Osteoblast (primary cell): ENCODE results near the gene ATP13A3. TPM values are rescaled to one million over a fixed set of nuclear protein-coding genes. Genes with fewer than 3 reads are reported as not detected.
A peak's percentile ranks its signal among the peaks of the same experiment; 100 is the strongest.

Experiments
- DNase-seq: peaks from one replicate; pipeline ENCODE4 v3.0.0; 2011; ENCODE audit warnings: low spot score, mixed read lengths; ENCODE audit not compliant: insufficient read length; ENCODE audit errors: missing footprints
- H2AFZ ChIP-seq: 2 replicates; pipeline ENCODE4 v1.6.0; 2011; ENCODE audit warnings: mild to moderate bottlenecking, low read length
- H3K27ac ChIP-seq: 2 replicates; pipeline ENCODE4 v1.5.1; 2011; ENCODE audit warnings: mild to moderate bottlenecking, low read depth, low read length, moderate library complexity
- H3K27me3 ChIP-seq: 2 replicates; pipeline ENCODE4 v1.6.0; 2012; ENCODE audit warnings: mild to moderate bottlenecking, control low read depth, inconsistent platforms, low read length, moderate library complexity; ENCODE audit not compliant: insufficient read depth
- H3K36me3 ChIP-seq: 2 replicates; pipeline ENCODE4 v1.5.1; 2011; ENCODE audit warnings: mild to moderate bottlenecking, low read length, control low read depth, moderate library complexity; ENCODE audit not compliant: insufficient read depth
- H3K4me1 ChIP-seq: 2 replicates; pipeline ENCODE4 v1.5.1; 2011; ENCODE audit warnings: mild to moderate bottlenecking, low read length, control low read depth, moderate library complexity; ENCODE audit not compliant: insufficient read depth
- H3K4me2 ChIP-seq: 2 replicates; pipeline ENCODE4 v1.6.0; 2011; ENCODE audit warnings: mild to moderate bottlenecking, low read length; ENCODE audit not compliant: insufficient read depth
- H3K4me3 ChIP-seq: fragments of 200-600 bp; sonication (generic); 3 replicates; pipeline ENCODE4 v1.5.1; 2012; ENCODE audit warnings: mild to moderate bottlenecking, low read length, inconsistent platforms; ENCODE audit not compliant: insufficient read depth
- H3K79me2 ChIP-seq: 2 replicates; pipeline ENCODE4 v1.6.0; 2012; ENCODE audit warnings: mild to moderate bottlenecking, low read length, control low read depth, inconsistent platforms; ENCODE audit not compliant: insufficient read depth
- H3K9me3 ChIP-seq: 2 replicates; pipeline ENCODE4 v1.5.1; 2011; ENCODE audit warnings: low read depth, low read length, control low read depth
- H4K20me1 ChIP-seq: 2 replicates; pipeline ENCODE4 v1.6.0; 2012; ENCODE audit warnings: mild to moderate bottlenecking, low read length, control low read depth; ENCODE audit not compliant: insufficient read depth
- CTCF ChIP-seq: IDR thresholded peaks from 2 replicates; pipeline ENCODE4 v1.5.1; 2011; ENCODE audit warnings: mild to moderate bottlenecking, low read depth, low read length, moderate library complexity; ENCODE audit errors: extremely low read depth
- total RNA-seq: library from RNA; depleted of rRNA; stranded (reverse); fragments of >200 nt; gene quantifications from 2 replicates; pipeline ENCODE4 v1.2.3, GENCODE V29; 2012

Gene ATP13A3
- total RNA-seq, 1 donor, result 311 TPM

GRCh38 chr3:194367992-194368841 lies 118.6 kb downstream of the ATP13A3 start:
- no peaks in the 10 kb centered on the region for H3K27me3 ChIP-seq
- no peaks in the 10 kb centered on the region for H4K20me1 ChIP-seq
- H3K4me2 ChIP-seq, result peak overlapping the region; percentile 44
- no peaks in the 10 kb centered on the region for H3K9me3 ChIP-seq
- peak; percentile 95 for DNase-seq
- H3K4me1 ChIP-seq, result peaks cover 34% of the 10 kb centered on the region
- no peaks in the 10 kb centered on the region for H3K36me3 ChIP-seq
- H2AFZ ChIP-seq, result peak overlapping the region; percentile 26
- H3K4me3 ChIP-seq, result no peak overlapping the region
- TF ChIP-seq CTCF, result no peak
- H3K79me2 ChIP-seq, result no peaks in the 10 kb centered on the region
- no peak overlapping the region for H3K27ac ChIP-seq

GRCh38 chr3:194365978-194366490 lies 120.8 kb downstream of the ATP13A3 start:
- TF ChIP-seq CTCF, result no peak
- H3K36me3 ChIP-seq, result no peaks in the 10 kb centered on the region

GRCh38 chr3:194365526-194365925 lies 121.3 kb downstream of the ATP13A3 start:
- Histone ChIP-seq H3K4me2 (peak overlapping the region; percentile 25), H3K4me3 (no peak overlapping the region), H3K27me3 (no peaks in the 10 kb centered on the region), H2AFZ (no peak overlapping the region), H3K9me3 (no peaks in the 10 kb centered on the region), H3K4me1 (peaks cover 34% of the 10 kb centered on the region), H3K27ac (no peak overlapping the region), H3K36me3 (no peaks in the 10 kb centered on the region), H4K20me1 (no peaks in the 10 kb centered on the region), H3K79me2 (no peaks in the 10 kb centered on the region)
- TF ChIP-seq CTCF, result no peak
- no peak for DNase-seq

More at GRCh38 chr3:194365978-194366490, 120.8 kb downstream of the ATP13A3 start:
- H3K27me3 ChIP-seq, result no peaks in the 10 kb centered on the region
- no peak overlapping the region for H3K4me2 ChIP-seq
- H3K4me3 ChIP-seq, result no peak overlapping the region
- no peaks in the 10 kb centered on the region for H3K9me3 ChIP-seq
- no peak overlapping the region for H3K27ac ChIP-seq
- H3K4me1 ChIP-seq, result peaks cover 34% of the 10 kb centered on the region
- peak; percentile 35 for DNase-seq
- no peak overlapping the region for H2AFZ ChIP-seq
- no peaks in the 10 kb centered on the region for H3K79me2 ChIP-seq
- no peaks in the 10 kb centered on the region for H4K20me1 ChIP-seq

- Histone ChIP-seq H3K4me1 (peaks cover 31% of the 10 kb centered on the region), H3K36me3 (no peaks in the 10 kb centered on the region), H3K4me3 (peak overlapping the region; percentile 2), H2AFZ (peak overlapping the region; percentile 42), H3K4me2 (peak overlapping the region; percentile 25), H3K9me3 (no peaks in the 10 kb centered on the region), H3K27me3 (no peaks in the 10 kb centered on the region), H3K79me2 (no peaks in the 10 kb centered on the region), H4K20me1 (no peaks in the 10 kb centered on the region), H3K27ac (no peak overlapping the region)
- peak; percentile 93 for DNase-seq
- TF ChIP-seq CTCF, result no peak
Measured at GRCh38 chr3:194364652-194365434, 122.0 kb downstream of the ATP13A3 start.
